PFSK-1 (cell line): Measurements from ENCODE around the gene PLXND1.
A peak's percentile ranks its signal among the peaks of the same experiment; 100 is the strongest.

ENCODE experiments used
- FOXP2 ChIP-seq: optimal IDR thresholded peaks from 2 replicates; pipeline ENCODE3; 2011; ENCODE audit warnings: borderline replicate concordance, control low read depth, inconsistent platforms; ENCODE audit not compliant: insufficient read depth; ENCODE audit errors: extremely low read length, extremely low read depth
- POLR2AphosphoS5 ChIP-seq: IDR thresholded peaks from 2 replicates; pipeline ENCODE4 v1.6.1; 2012; ENCODE audit warnings: low read depth, mild to moderate bottlenecking, control low read depth, low read length, moderate library complexity
- REST ChIP-seq, 2 experiments: IDR thresholded peaks; 2 replicates each; pipeline versions ENCODE4 v1.6.1 to v1.8.0; 2011 to 2012; ENCODE audit warnings: low read depth in 2 of 2, low read length in 2 of 2, control low read depth in 1 of 2, inconsistent platforms in 1 of 2, mild to moderate bottlenecking in 1 of 2, moderate library complexity in 1 of 2; ENCODE audit not compliant: insufficient read depth in 1 of 2
- SIN3A ChIP-seq: IDR thresholded peaks from 2 replicates; pipeline ENCODE4 v1.6.1; 2012; ENCODE audit warnings: mild to moderate bottlenecking, low read length, moderate library complexity, borderline replicate concordance; ENCODE audit not compliant: insufficient read depth
- TAF1 ChIP-seq: IDR thresholded peaks from 2 replicates; pipeline ENCODE4 v1.6.1; 2012; ENCODE audit warnings: low read length, control low read depth, borderline replicate concordance; ENCODE audit not compliant: insufficient read depth

PLXND1 gene

GRCh38 chr3:129618901-129619671 is 12.6 kb upstream of the PLXND1 start:
- TF ChIP-seq REST (IDR thresholded peaks at IDR 0.05; ENCODE audit: insufficient read depth in 1 of 2, low read depth in 2 of 2, low read length in 2 of 2): no peak
- TF ChIP-seq SIN3A: no peak
- no peak for TF ChIP-seq TAF1
- no peak for TF ChIP-seq POLR2AphosphoS5
- no peak for TF ChIP-seq FOXP2

- TF ChIP-seq TAF1: no peak
- TF ChIP-seq POLR2AphosphoS5: no peak
- TF ChIP-seq SIN3A: no peak
- TF ChIP-seq FOXP2: no peak
- TF ChIP-seq REST (IDR thresholded peaks at IDR 0.05; ENCODE audit: insufficient read depth in 1 of 2, low read depth in 2 of 2, low read length in 2 of 2): no peak
These were observed 11.8 kb upstream of the PLXND1 start for GRCh38 chr3:129618186-129618820.

GRCh38 chr3:129617381-129618185 is 11.1 kb upstream of the PLXND1 start:
- TF ChIP-seq POLR2AphosphoS5 (no peak), SIN3A (no peak), REST (IDR thresholded peaks at IDR 0.05; ENCODE audit: insufficient read depth in 1 of 2, low read depth in 2 of 2, low read length in 2 of 2) (peak in 1 of 2 experiments; percentile 56; a peak in 1 of 4 replicates), FOXP2 (no peak)

- TF ChIP-seq REST (IDR thresholded peaks at IDR 0.05; ENCODE audit: insufficient read depth in 1 of 2, low read depth in 2 of 2, low read length in 2 of 2): no peak
- no peak for TF ChIP-seq TAF1
- TF ChIP-seq SIN3A: no peak
- no peak for TF ChIP-seq FOXP2
- TF ChIP-seq POLR2AphosphoS5: no peak
These were observed 10.2 kb upstream of the PLXND1 start for GRCh38 chr3:129616713-129617112.
